ENCODE results near the gene CRACDL.

CRACDL gene

GRCh38 chr2:98800330-98801064, 135.5 kb downstream of the CRACDL start:
- TF ChIP-seq TAF1 (IDR thresholded peaks at IDR 0.05; ENCODE audit: borderline replicate concordance, insufficient read depth, low read length), result no peak
- TF ChIP-seq SIN3A (IDR thresholded peaks at IDR 0.05; ENCODE audit: borderline replicate concordance, insufficient read depth, low read length), result no peak
- no peak for TF ChIP-seq FOXP2 (optimal IDR thresholded peaks at IDR 0.05; ENCODE audit: borderline replicate concordance, extremely low read depth, extremely low read length, insufficient read depth)
- TF ChIP-seq POLR2AphosphoS5 (IDR thresholded peaks at IDR 0.05; ENCODE audit: low read depth, low read length), result no peak
- no peak for TF ChIP-seq REST (IDR thresholded peaks at IDR 0.05; ENCODE audit: insufficient read depth in 1 of 2, low read depth in 2 of 2, low read length in 2 of 2)

GRCh38 chr2:98799375-98800329, 136.4 kb downstream of the CRACDL start:
- TF ChIP-seq SIN3A (IDR thresholded peaks at IDR 0.05; ENCODE audit: borderline replicate concordance, insufficient read depth, low read length) (no peak), POLR2AphosphoS5 (IDR thresholded peaks at IDR 0.05; ENCODE audit: low read depth, low read length) (no peak), FOXP2 (optimal IDR thresholded peaks at IDR 0.05; ENCODE audit: borderline replicate concordance, extremely low read depth, extremely low read length, insufficient read depth) (no peak), REST (IDR thresholded peaks at IDR 0.05; ENCODE audit: insufficient read depth in 1 of 2, low read depth in 2 of 2, low read length in 2 of 2) (no peak), TAF1 (IDR thresholded peaks at IDR 0.05; ENCODE audit: borderline replicate concordance, insufficient read depth, low read length) (no peak)

GRCh38 chr2:98796775-98797544, 139.1 kb downstream of the CRACDL start:
- TF ChIP-seq REST (IDR thresholded peaks at IDR 0.05; ENCODE audit: insufficient read depth in 1 of 2, low read depth in 2 of 2, low read length in 2 of 2) (no peak), FOXP2 (optimal IDR thresholded peaks at IDR 0.05; ENCODE audit: borderline replicate concordance, extremely low read depth, extremely low read length, insufficient read depth) (no peak), TAF1 (IDR thresholded peaks at IDR 0.05; ENCODE audit: borderline replicate concordance, insufficient read depth, low read length) (no peak), POLR2AphosphoS5 (IDR thresholded peaks at IDR 0.05; ENCODE audit: low read depth, low read length) (no peak), SIN3A (IDR thresholded peaks at IDR 0.05; ENCODE audit: borderline replicate concordance, insufficient read depth, low read length) (no peak)

GRCh38 chr2:98795891-98796676, 139.9 kb downstream of the CRACDL start:
- no peak for TF ChIP-seq POLR2AphosphoS5 (IDR thresholded peaks at IDR 0.05; ENCODE audit: low read depth, low read length)
